AG10803 (cell line): Measurements from ENCODE around the gene TBXAS1.

Experiments used
- DNase-seq: peaks from one replicate; pipeline ENCODE4 v3.0.0; 2010; ENCODE audit warnings: low read depth
- H3K4me3 ChIP-seq: 2 replicates; pipeline ENCODE4 v1.5.1; 2011; ENCODE audit warnings: mild to moderate bottlenecking, low read length, control low read depth
- CTCF ChIP-seq: conservative IDR thresholded peaks from 2 replicates; pipeline ENCODE4 v1.5.1; 2011; ENCODE audit warnings: mild to moderate bottlenecking, low read length, control low read depth, inconsistent platforms

The TBXAS1 gene

GRCh38 chr7:139854803-139855497 is 25.9 kb downstream of the TBXAS1 start:
- no peak for DNase-seq
- no peak overlapping the region for H3K4me3 ChIP-seq
- no peak for TF ChIP-seq CTCF

GRCh38 chr7:139855498-139856270 is 26.6 kb downstream of the TBXAS1 start:
- no peak overlapping the region for H3K4me3 ChIP-seq
- no peak for DNase-seq

GRCh38 chr7:139857791-139858190 is 28.7 kb downstream of the TBXAS1 start:
- TF ChIP-seq CTCF: no peak
- no peak overlapping the region for H3K4me3 ChIP-seq
- DNase-seq: no peak

More at GRCh38 chr7:139855498-139856270, 26.6 kb downstream of the TBXAS1 start:
- no peak for TF ChIP-seq CTCF

- DNase-seq: no peak
- no peak overlapping the region for H3K4me3 ChIP-seq
- no peak for TF ChIP-seq CTCF
Measured at GRCh38 chr7:139860090-139860775, 31.2 kb downstream of the TBXAS1 start.

- no peak for TF ChIP-seq CTCF
- no peak overlapping the region for H3K4me3 ChIP-seq
- no peak for DNase-seq
Measured at GRCh38 chr7:139861803-139862202, 32.7 kb downstream of the TBXAS1 start.

GRCh38 chr7:139866047-139866837 is 37.2 kb downstream of the TBXAS1 start:
- no peak for TF ChIP-seq CTCF
- no peak for DNase-seq
- H3K4me3 ChIP-seq: no peak overlapping the region
